GM20431 (cell line): ENCODE results near the gene EPB41L4B.
"Not testable (repeated sequence)": the region's sequence is repeated elsewhere in the genome, so short reads cannot be mapped to it uniquely, and the experiment has no call there.

ENCODE experiments used
- in situ Hi-C: fragments of 300-500 bp; cut with MseI, MboI; formaldehyde crosslinking; loops from one replicate; pipeline ENCODE4 v1.15.0; 2020; ENCODE audit warnings: low sequenced_read_pairs; ENCODE audit not compliant: unreplicated experiment

EPB41L4B gene

DNA sequence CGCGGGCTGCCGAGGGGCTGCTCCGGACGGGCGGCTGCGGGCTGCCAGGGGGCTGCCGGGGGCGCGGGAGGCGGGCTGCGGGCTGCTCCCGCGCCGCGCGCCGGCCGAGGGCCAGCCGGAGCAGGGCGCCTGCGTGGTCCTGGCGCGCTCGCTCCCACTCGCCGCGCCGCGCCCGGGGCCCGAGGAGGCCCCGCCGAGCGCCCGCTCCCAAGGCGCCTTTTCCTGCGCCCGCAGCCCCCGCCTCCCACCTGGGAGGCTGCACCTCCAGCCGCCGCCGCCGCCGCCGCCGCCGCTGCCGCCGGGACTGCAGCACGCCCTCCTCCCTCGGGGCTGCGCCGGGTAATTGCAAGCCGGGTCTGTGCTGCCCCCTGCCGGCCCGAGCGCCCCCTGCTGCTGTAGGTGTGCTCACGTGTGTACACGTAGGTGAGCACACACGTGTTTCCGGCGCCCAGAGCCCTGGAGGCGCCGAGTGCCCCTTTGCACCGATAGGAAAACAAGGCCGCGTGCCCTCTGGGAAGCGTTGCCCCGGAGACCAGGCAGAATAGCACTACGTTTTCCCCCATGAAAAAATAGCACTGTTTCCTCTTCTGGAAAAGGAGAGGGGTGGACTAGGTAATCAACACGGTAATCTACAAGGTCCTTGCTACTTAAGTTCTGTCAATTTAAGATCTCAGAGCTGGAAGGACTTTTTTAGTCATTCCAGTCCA is at the start of gene EPB41L4B:
Gene EPB41L4B (minus strand): TSS at position 318 of the 707 bp plus-strand sequence. CDS start 613 bp downstream, outside the sequence.
- in situ Hi-C loops: no loop called here

DNA sequence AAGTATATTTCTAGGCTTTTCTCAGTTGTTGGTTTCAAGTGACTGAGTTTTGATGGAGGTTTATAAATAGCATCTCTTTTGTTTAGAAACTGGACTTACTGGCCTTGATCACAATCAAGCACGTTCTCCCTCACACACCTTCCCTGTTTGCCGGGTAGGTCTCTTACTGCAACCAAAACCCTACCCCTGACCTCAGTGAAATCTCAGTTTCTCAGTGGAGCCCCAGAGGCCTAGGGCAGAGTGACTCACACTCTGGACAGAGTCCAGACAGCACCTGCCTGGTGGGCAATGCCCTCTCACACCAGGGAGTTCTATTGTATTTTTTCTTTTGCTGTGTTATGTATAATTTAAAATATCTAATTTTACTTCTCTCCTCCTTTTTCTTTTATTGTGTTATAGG is 48.4 kb upstream of the EPB41L4B start:
- in situ Hi-C loops: no loop called here

DNA sequence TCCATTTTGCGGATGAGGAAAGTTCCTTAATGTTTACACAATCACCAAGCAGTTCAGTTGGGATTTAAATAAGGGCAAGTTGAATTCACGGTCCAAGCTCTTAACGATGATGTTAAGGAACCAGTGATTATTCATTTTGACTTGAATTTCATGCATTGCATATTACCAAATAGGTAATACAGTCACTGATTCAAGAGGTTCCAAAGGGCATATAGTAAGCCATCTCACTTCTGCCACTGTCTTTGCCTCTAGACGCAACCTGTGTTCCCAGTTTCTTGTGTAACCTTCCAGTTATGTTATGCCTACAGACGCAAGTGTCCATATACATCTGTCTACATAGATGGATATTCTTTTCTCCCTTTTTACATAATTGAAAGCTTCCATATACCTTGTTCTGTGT is 39.9 kb upstream of the EPB41L4B start:
- in situ Hi-C loops: no loop called here

DNA sequence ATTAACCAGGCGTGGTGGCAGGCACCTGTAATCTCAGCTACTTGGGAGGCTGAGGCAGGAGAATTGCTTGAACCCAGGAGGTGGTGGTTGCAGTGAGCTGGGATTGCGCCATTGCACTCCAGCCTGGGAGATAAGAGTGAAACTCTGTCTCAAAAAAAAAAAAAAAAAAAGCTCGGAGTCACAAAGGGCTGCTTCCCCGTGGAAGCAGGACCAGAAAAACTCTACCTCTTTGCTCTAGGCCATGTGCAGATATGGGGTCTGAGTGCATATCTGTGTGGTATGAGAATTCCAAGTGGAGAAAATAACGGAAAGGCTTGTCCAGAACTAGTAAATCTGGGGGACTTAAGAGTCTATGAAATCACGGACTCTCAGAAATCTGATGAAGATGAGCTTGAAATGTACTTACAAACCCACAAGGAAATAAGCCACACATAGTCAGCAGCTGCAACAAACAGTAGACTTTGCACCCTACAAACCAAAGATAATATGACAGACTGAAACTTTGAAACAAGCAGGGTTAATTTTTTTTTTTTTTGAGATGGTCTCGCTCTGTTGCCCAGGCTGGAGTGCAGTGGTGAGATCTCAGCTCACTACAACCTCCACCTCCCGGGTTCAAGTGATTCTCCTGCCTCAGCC is 38.2 kb upstream of the EPB41L4B start:
- in situ Hi-C loops: not testable (repeated sequence)

DNA sequence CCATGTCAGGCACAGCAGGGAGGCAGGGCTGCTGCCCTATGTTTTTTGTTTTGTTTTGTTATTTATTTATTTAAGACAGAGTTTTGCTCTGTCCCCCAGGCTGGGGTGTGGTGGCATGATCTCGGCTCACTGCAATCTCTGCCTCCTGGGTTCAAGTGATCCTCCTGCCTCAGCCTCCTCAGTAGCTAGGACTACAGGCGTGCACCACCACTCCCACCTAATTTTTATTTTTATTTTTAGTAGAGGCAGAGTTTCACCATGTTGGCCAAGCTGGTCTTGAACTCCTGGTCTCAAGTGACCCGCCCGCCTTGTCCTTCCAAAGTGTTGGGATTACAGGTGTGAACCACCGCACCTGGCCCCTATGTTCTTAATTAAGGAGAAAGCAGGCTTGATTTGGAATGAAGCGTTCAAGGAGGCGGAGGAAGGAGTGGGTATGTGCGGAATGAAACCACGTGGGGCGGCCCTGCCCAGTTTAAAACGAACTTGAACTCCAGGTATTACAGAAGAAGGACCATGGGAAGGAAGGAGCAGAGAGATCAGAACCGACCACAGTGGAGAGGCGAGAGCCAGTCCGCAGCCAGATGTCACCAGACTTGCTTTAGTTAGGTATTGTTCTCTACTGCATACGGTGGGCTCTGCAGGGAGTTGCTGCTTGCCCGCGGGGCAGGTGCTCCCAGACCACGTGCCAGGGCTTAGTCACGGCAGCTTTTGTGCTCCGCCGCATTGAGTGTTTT is 34.9 kb upstream of the EPB41L4B start:
- in situ Hi-C loops: no loop called here

DNA sequence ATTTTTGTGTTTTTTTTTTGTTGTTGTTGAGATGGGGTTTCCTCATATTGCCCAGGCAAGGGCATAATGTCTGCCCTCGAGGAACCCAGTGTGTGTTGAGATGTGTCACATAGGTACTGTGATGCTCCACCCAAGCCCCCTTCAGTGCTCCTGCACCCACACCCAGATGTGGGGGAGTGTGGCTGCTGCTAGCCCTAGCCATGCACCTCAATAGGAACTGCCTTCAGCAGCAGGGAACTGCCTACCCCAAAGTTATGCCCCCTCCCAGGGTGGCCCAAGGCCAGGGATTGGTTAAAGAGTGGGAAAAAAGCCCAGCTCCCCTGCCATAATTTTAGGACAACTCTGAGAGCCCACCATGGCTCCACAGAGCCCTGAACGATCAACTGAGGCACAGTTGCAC is 33.3 kb upstream of the EPB41L4B start:
- in situ Hi-C loops: no loop called here

DNA sequence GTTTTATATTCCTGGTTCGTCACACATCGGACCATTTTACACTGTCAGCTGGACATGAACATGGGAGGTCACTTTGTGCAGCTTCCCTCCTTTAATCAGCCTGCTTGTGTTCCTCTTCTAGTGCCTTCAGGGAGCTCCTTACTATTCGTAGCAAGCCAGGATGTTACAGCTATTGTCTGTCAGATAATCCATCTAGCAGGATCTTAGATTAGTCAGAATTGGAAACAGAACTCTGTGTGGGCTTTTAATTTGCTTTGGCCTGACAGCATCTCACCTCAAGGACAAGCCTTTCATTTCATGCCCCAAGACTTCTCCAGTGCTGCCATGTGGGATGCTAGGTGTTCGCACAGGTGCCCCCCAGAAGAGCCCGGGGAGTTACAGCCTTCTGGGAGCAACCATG is 30.2 kb upstream of the EPB41L4B start:
- in situ Hi-C loops: no loop called here

DNA sequence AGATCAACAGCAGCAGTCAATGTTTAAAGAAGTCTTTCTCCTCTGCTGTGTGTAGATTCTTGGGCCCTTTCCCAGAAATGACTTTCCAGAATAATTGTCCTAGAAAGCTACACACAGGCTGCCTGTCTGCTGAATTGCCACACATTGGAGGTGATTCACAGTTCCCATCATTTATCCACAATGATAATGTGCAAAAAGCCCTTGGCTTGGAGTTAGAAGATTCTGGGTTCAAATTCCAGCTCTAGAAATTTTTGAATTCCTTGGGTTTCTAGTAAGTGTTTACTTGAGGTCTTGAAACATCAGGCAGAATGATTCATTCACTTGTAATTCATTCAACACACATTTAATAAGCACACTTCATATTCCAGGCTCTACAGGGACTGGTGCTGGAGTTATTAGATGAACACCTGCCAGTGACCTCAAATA is 28.6 kb upstream of the EPB41L4B start:
- in situ Hi-C loops: no loop called here

DNA sequence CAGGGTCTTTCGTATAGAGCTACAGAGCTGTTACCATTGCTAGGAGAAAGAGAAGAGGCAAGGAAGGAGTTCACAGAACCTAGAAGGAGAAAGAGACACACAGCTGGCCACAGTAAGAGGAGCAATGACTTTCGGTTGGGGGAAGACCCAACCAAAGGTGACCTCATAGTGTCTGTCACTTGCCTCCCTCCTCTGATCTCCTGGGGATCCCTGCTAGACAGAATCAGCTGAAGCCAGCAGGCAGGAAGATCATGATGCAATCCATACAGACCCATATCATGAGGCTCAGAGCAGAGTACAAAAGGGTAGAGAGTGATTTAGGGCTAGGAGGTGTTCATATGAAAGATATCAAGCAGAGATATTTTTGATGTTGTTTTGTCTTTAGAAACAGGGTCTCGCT is 26.0 kb upstream of the EPB41L4B start:
- in situ Hi-C loops: no loop called here

DNA sequence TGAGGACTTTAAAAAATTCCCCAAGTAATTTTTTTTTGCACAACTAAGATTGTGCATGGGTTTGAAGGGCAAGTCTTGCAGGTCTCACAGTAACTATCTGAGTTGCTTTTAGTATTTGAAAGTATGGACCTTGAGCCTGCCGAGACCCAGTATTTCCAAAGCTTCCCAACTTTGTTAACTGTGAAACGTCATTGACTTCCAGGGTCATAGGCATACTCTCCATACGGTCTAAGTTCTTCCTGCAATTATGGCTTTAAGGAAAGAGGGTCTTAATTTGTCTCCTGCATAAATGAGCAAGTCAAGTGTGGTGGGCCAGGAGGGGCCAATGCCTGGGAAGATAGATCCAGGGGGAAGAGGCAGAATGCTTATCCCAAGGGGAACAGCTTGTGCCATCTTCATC is 24.0 kb upstream of the EPB41L4B start:
- in situ Hi-C loops: no loop called here

DNA sequence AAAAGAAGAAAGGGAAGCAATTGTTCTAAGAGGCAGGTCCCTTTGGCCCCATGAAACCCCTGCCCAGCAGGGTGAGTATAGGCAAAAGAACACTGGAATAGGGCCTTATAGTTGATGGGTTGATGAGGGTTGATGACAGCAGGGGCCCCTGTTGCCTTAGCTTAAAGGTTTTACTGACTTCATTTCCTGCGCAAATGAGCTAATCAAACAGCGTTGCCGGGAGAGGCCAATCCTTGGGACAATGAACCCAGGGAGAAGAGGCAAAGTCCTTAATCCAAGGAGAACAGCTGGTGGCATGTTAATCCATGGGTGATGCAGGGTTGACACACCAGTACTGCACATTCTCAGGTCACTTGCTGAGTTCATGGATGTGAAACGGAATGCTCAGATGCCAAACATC is 22.0 kb upstream of the EPB41L4B start:
- in situ Hi-C loops: no loop called here

DNA sequence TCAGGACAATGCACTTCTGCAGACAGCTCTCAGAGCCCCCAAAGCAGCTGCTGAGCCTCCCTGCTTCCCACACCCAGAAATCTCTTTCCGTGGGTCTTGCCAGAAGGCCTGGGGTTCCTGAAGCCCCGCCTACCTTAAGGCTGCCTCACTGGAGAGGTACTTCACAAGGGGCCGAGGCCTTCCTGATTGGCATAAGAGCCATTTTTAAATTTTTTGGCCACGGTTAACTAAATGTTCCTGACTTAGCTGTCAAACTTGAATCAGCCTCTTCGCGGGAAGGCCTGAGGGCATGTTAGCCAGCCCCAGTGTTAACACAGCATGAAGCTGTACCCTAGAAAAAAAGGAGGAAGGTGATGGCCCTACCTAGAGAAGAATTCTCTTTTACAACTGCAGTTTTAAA is 20.7 kb upstream of the EPB41L4B start:
- in situ Hi-C loops: no loop called here

DNA sequence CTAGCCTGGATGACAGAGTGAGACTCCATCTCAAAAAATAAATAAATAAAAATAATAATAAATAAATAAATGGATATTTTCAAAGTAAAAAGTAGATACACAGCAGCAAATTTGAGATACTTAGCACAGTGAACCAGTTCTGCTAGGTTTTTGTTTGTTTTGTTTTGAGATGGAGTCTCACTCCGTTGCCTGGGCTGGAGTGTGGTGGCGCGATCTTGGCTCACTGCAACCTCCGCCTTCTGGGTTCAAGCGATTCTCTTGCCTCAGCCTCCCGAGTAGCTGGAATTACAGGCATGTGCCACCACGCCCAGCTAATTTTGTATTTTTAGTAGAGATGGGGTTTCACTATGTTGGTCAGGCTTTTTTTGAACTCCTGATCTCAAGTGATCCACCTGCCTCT is 20.1 kb upstream of the EPB41L4B start:
- in situ Hi-C loops: not testable (repeated sequence)

DNA sequence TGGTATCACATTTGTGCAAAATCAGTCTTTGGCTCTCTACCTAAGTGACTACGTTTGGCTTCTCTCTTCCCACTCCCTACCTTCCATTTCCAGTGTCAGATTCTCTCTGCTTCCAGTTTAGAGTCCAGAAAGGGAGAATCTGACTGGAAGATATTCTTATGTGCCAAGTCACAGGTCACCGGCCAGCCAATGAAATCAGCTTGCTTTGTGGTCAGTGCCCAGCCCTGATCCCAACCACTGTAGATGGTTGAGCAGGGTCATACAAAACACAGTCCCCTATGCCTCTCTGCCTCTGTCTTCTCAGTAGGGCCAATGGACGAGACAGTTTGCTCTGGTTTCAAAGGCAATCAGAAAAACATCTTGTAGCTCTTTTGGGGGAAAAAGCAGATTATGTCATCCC is 15.6 kb upstream of the EPB41L4B start:
- in situ Hi-C loops: no loop called here

DNA sequence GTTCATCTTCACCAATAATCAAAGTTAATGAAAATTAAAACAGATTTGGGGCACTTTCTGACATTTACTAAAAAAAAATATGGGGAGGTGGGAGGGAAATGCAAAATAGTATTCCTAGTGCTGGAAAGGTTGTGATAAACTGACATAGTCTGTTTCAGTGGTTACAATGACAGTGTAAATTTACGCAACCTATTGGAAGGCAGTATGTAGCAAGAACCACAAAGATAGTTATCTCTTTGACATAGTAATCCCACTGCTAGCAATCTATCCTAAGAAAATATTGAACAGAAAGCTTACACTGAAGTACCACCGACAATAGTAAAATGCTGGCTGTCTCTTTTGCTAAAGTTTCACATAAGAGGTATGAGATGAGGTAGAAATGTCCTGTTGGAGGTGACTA is 15.1 kb upstream of the EPB41L4B start:
- in situ Hi-C loops: no loop called here

DNA sequence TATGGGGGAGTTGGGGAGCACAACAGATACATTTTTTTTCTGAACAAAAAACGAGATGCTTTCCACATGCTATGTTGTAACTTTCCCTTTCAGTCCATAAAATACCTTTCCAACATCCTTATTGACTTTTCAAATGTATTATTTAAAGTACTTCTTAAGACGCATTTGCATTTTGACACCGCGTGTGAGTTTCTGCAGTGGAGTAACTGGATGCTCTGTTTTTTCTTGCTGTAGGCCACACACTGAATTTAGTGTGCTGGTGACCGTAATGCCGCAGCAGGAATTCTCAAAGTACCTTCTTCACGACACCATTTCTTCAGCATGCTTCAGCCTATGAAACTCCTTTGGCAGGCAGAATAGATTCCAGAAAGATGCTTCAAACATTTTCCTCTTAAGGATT is 14.3 kb upstream of the EPB41L4B start:
- in situ Hi-C loops: no loop called here

DNA sequence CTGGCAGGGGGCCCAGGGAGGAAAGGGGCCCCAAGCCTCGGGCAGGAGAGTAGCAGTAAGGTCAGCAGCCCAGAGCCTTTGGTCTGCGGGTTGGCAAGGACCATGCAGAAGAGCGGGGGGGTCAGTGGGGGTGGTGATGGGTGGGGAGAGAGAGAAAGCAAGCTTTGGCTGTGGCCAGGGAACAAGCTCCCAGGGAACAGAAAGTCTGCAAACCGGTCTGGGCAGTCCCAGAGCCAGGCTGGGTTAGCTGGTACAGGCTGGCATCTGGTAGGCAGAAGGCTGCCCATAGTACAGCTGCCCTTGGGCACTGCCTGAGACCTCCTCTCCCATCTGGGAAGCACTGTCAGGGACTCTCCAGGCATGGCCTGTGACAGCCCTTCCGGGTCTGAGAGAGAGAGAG is 10.5 kb upstream of the EPB41L4B start:
- in situ Hi-C loops: no loop called here

DNA sequence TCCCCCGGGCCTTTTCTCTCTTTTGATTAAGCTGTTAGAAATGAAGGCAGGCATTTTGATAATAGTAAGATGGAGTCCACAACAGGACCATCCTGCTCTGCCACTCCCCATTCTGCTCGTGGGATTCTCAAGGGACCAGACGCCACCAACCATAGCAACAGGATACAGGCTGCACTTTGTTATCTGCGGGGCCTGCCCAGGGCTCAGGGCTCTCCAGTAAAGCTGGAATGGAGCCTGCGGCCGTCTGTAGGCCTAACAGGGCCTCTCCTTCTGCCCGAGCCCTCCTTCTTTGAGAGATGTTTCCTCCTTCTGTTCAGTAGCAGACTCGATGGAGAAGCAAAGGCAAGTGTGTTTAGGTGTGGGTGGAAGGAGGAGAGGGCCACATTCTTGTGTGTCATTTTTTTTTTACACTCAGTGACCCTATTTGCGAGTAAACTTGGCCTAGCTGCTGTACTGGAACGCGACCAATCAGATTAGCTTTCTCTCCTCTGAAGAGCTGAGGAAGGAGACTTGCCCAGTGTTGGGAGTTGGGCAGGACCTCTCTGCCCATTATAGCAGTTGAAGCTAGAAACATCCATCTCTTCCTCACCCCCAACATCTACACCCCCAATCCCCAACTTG is 8.9 kb upstream of the EPB41L4B start:
- in situ Hi-C loops: no loop called here

DNA sequence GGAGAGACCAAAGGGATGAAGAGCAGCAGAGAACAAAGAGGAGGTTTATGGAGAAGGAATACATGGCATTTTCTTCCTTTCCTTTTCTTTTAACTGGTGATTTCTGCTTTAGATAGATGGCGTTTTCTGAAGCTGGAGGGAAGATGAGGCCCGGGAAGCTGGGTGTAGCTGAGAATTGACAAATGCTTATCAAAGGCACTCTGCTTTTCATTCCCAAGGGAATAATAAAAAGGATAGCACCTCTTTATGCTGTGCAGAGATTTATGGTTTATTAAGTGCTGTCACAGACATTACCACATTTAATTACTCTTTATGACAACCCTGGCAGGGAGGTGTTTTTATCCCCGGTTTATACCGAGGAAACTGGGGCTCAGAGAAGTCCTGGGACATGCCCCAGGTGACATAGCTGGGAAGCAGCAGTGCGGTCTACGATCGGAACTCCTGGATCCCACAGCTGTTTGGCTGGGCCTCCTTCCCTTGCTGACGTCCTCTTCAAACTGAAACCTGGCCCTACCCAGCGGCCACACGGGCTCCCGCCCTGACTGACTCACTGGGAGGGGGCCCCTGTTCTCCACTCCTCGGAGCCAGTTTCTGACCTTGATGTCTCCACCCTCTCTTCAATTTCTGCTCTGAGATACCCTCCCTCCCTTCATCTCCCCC is 8.2 kb upstream of the EPB41L4B start:
- in situ Hi-C loops: no loop called here

DNA sequence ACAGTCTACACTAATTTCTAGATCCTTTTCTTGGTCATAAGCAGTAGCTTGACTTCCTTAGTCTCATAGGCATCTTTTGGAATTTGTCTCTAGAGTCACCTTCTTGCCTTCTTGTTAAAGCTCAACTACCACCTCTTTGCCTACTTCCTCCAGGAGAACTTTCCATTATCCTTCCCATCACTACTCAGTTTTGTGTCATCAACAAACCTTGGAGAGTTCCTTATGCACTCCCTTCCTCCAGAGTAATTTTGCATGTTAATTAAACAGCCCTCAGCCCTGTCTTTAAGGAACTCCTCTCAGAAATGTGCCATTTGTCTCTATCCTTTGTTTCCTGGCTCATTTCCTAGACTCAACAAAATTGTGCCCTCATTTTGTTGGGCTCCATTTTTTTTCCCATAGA is 4.2 kb upstream of the EPB41L4B start:
- in situ Hi-C loops: no loop called here
